ENCODE data around the gene PITRM1.

DNA sequence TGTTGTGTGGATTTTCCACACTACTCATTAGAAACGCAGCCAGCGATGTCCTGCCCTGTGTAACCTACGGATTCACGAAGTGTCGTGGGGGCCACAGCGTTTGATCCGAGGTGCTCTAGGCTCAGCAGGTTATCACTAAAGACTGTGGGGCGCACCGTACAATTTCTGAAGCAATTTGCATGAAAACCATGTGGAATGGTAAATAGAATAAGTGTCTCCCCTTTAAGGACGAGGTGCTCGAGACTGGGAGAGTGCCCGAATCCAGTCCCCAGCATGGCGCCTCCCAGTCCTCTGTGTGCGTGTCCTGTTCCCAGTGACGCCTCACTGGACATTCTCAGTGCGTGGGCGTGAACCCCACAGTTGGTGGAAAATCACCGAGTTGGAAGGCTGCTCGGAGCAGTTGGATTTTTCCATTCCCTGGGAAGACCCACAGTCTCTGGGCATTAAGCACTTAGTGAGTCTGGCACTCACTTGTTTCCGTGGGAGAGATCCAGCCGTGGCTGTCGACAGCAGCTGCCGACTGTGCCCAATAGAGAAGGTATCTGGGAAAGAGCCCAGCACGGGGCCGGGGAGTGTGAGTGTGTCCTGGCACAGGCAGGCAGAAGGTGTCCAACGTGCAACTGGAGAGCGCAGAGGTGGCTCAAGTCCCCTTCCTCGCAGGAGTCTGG lies 68.2 kb downstream of the PITRM1 start:
- TF ChIP-seq, protein P1, sequence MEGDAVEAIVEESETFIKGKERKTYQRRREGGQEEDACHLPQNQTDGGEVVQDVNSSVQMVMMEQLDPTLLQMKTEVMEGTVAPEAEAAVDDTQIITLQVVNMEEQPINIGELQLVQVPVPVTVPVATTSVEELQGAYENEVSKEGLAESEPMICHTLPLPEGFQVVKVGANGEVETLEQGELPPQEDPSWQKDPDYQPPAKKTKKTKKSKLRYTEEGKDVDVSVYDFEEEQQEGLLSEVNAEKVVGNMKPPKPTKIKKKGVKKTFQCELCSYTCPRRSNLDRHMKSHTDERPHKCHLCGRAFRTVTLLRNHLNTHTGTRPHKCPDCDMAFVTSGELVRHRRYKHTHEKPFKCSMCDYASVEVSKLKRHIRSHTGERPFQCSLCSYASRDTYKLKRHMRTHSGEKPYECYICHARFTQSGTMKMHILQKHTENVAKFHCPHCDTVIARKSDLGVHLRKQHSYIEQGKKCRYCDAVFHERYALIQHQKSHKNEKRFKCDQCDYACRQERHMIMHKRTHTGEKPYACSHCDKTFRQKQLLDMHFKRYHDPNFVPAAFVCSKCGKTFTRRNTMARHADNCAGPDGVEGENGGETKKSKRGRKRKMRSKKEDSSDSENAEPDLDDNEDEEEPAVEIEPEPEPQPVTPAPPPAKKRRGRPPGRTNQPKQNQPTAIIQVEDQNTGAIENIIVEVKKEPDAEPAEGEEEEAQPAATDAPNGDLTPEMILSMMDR (conservative IDR thresholded peaks at IDR 0.05) = no peak
- no peak for TF ChIP-seq ZFX (IDR thresholded peaks at IDR 0.05)
